ENCODE data around the gene RETNLB.

DNA sequence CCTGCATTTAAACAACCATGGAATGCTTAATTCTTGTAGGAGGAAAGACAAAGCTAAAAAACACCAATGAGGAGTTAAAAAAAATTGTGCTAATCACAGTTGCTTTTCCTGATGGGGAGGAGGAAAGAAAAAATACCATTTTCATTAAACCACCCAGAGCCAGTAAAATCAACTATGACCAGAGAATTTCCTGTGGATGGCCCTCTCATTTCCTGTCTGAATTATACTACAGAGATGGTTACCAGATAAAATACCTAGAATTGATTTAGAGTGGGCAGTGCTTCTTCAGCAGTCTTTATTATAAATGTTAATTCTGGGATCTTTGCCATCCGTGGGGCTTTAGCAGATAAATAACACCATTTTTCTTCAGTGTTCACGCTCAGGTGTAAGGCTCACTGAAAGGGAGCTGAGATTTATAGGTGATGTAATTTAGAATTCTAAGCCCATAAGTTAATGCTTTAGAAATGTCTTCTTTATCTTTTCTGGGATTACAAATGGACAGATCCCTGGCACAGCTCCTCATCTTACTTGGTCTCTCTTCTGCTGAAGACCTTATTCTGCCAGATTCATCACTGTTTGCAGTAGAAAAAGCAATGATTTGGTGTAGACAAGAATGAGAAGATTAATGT, 37.9 kb downstream of the RETNLB start:
- no peak for TF ChIP-seq POLR2A (IDR thresholded peaks at IDR 0.05; ENCODE audit: low read depth, low read length)
- no peak for TF ChIP-seq POLR2AphosphoS5 (IDR thresholded peaks at IDR 0.05; ENCODE audit: low read depth, low read length)
- TF ChIP-seq TAF1 (IDR thresholded peaks at IDR 0.05; ENCODE audit: borderline replicate concordance, low read depth, low read length), result no peak

Measured in GM12892 (cell line).